Measurements from ENCODE around the gene CLSTN2. TPM values are rescaled to one million over a fixed set of nuclear protein-coding genes. Genes with fewer than 3 reads are reported as not detected.

CLSTN2 gene
- total RNA-seq, 1 experiment from 2014 or later = not detected

- CTCF ChIA-PET = no interaction called here
- POLR2A ChIA-PET (ENCODE audit: unreplicated experiment) = no interaction called here
- no peak for DNase-seq
- Histone ChIP-seq H4K20me1 (ENCODE audit: insufficient read depth) (no peaks in the 10 kb centered on the region), H3K79me2 (ENCODE audit: low read depth) (no peaks in the 10 kb centered on the region), H2AFZ (no peak overlapping the region), H3K4me3 (no peak overlapping the region), H3K4me1 (replicated peaks; ENCODE audit: insufficient read depth) (peaks cover 28% of the 10 kb centered on the region), H3K27ac (peak overlapping the region; percentile 92), H3K27me3 (ENCODE audit: insufficient read depth, low read depth) (no peaks in the 10 kb centered on the region), H3K4me2 (no peak overlapping the region; the same call in 1 of the 2 replicates), H3F3A (ENCODE audit: insufficient read depth, low read depth) (peaks cover 19% of the 10 kb centered on the region; the same call in 1 of the 2 replicates), H3K36me3 (ENCODE audit: low read depth) (no peaks in the 10 kb centered on the region), H3K9me2 (ENCODE audit: insufficient read depth) (no peaks in the 10 kb centered on the region), H3K9me3 (ENCODE audit: insufficient read depth, low read depth) (no peaks in the 10 kb centered on the region)
- TSS peak; percentile 87 for BruUV-seq (replicated peaks)
- TF ChIP-seq EZH2 (IDR thresholded peaks at IDR 0.05; ENCODE audit: low read depth) (no peak), CTCF (conservative IDR thresholded peaks at IDR 0.05) (no peak)
- intact Hi-C loops (cut with micrococcal nuclease; ENCODE audit: unreplicated experiment) = loop anchor here (10.0 kb wide), 1 partner anchor 268 kb away; no protein-coding TSS in a partner anchor
Measured at GRCh38 chr3:140466535-140466934, 531.5 kb downstream of the CLSTN2 start.

GRCh38 chr3:140467104-140467577, 532.2 kb downstream of the CLSTN2 start:
- POLR2A ChIA-PET (ENCODE audit: unreplicated experiment) = interaction anchor here (0.7 kb wide), 1 partner anchor 1165 kb away, joined by 6 read pairs; no protein-coding TSS in a partner anchor
- peak; percentile 50 to 93 for DNase-seq
- TF ChIP-seq CTCF (conservative IDR thresholded peaks at IDR 0.05) = no peak
- no peak for TF ChIP-seq EZH2 (IDR thresholded peaks at IDR 0.05; ENCODE audit: low read depth)
- CTCF ChIA-PET = no interaction called here
- intact Hi-C loops (cut with micrococcal nuclease; ENCODE audit: unreplicated experiment) = loop anchor here (1.0 to 10.0 kb wide), 4 partner anchors 26 to 268 kb away; no protein-coding TSS in a partner anchor
- no peaks in the 10 kb centered on the region for H3K9me3 ChIP-seq (ENCODE audit: insufficient read depth, low read depth)
- H3K36me3 ChIP-seq (ENCODE audit: low read depth) = no peaks in the 10 kb centered on the region
- H3K27me3 ChIP-seq (ENCODE audit: insufficient read depth, low read depth) = no peaks in the 10 kb centered on the region
- H3K9me2 ChIP-seq (ENCODE audit: insufficient read depth) = no peaks in the 10 kb centered on the region
- no peak overlapping the region for H3K4me3 ChIP-seq
- peak overlapping the region; percentile 92 for H3K27ac ChIP-seq
- 0 out of 2 replicates have a peak overlapping the region, but pooled peaks have one; percentile 30 for H2AFZ ChIP-seq
- H3F3A ChIP-seq (ENCODE audit: insufficient read depth, low read depth) = peaks cover 19% of the 10 kb centered on the region; the same call in 1 of the 2 replicates
- H3K4me2 ChIP-seq = peak overlapping the region; percentile 26
- H4K20me1 ChIP-seq (ENCODE audit: insufficient read depth) = no peaks in the 10 kb centered on the region
- peaks cover 33% of the 10 kb centered on the region for H3K4me1 ChIP-seq (replicated peaks; ENCODE audit: insufficient read depth)
- BruUV-seq (replicated peaks) = no TSS peak
- no peaks in the 10 kb centered on the region for H3K79me2 ChIP-seq (ENCODE audit: low read depth)

DNA sequence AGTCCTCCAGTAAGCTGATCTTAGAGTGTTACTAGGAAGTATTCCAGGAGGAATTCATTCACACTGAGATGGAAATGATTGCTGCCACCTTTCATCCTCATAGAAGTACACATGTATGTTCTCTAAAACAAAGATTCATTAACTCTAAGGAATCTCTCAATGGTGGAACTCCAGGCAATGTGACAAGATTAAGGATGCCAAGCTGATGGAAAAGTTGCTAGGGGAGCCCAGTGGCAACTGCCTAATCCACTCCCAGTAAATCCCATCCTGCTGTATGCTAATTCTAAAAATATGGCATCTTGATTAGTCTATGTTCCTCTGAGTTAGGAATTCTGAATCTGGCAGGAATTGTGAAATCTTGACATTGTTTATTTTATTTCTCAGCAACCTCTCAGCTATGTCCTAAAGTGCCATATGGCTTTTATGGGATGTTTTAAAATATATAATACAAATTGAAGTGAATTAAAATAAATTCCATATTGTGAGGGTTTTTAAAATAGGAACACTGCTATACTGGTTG, 532.9 kb downstream of the CLSTN2 start:
- Histone ChIP-seq H2AFZ (0 out of 2 replicates have a peak overlapping the region, but pooled peaks have one; percentile 30), H3F3A (ENCODE audit: insufficient read depth, low read depth) (peaks cover 19% of the 10 kb centered on the region; the same call in 1 of the 2 replicates), H3K79me2 (ENCODE audit: low read depth) (no peaks in the 10 kb centered on the region), H3K27ac (peak overlapping the region; percentile 92), H3K9me2 (ENCODE audit: insufficient read depth) (no peaks in the 10 kb centered on the region), H4K20me1 (ENCODE audit: insufficient read depth) (no peaks in the 10 kb centered on the region), H3K27me3 (ENCODE audit: insufficient read depth, low read depth) (no peaks in the 10 kb centered on the region), H3K9me3 (ENCODE audit: insufficient read depth, low read depth) (no peaks in the 10 kb centered on the region), H3K4me3 (no peak overlapping the region), H3K4me1 (replicated peaks; ENCODE audit: insufficient read depth) (peaks cover 39% of the 10 kb centered on the region), H3K36me3 (ENCODE audit: low read depth) (no peaks in the 10 kb centered on the region), H3K4me2 (peak overlapping the region; percentile 26)
- ChIA-PET CTCF (interaction anchor here (0.6 kb wide), 2 partner anchors 82 to 84 kb away, joined by 3 to 4 read pairs; no protein-coding TSS in a partner anchor), POLR2A (ENCODE audit: unreplicated experiment) (no interaction called here)
- intact Hi-C loops (cut with micrococcal nuclease; ENCODE audit: unreplicated experiment) = loop anchor here (1.0 to 10.0 kb wide), 4 partner anchors 27 to 267 kb away; no protein-coding TSS in a partner anchor
- no TSS peak for BruUV-seq (replicated peaks)
- TF ChIP-seq EZH2 (IDR thresholded peaks at IDR 0.05; ENCODE audit: low read depth) (no peak), CTCF (conservative IDR thresholded peaks at IDR 0.05) (no peak)
- no peak for DNase-seq

Data from PC-9 (cell line).